SJSA1 (cell line): ENCODE measurements around the gene FCGR3A. TPM values are rescaled to one million over a fixed set of nuclear protein-coding genes. Genes with fewer than 3 reads are reported as not detected.
"Not testable (repeated sequence)": the region's sequence is repeated elsewhere in the genome, so short reads cannot be mapped to it uniquely, and the experiment has no call there.

Source experiments
- DNase-seq, 2 experiments: peaks; one replicate each; pipeline ENCODE4 v3.0.0-alpha.2; 2015 to 2020; ENCODE audit warnings: low spot score in 2 of 2, low read depth in 1 of 2
- H3K27ac ChIP-seq: fragments of 250-450 bp; sonication (Bioruptor Pico); 2 replicates; pipeline ENCODE4 v1.5.1; 2020; ENCODE audit warnings: mild to moderate bottlenecking, moderate library complexity
- H3K27me3 ChIP-seq: fragments of 250-450 bp; sonication (Bioruptor Pico); replicated peaks from 2 replicates; pipeline ENCODE4 v1.5.1; 2020; ENCODE audit warnings: mild to moderate bottlenecking, moderate library complexity
- H3K36me3 ChIP-seq: fragments of 250-450 bp; sonication (Bioruptor Pico); 2 replicates; pipeline ENCODE4 v1.5.1; 2020; ENCODE audit warnings: mild to moderate bottlenecking
- H3K4me1 ChIP-seq: fragments of 250-450 bp; sonication (Bioruptor Pico); replicated peaks from 2 replicates; pipeline ENCODE4 v1.6.1; 2021; ENCODE audit warnings: mild to moderate bottlenecking
- H3K4me3 ChIP-seq: fragments of 250-450 bp; sonication (Bioruptor Pico); 2 replicates; pipeline ENCODE4 v1.5.1; 2020; ENCODE audit warnings: mild to moderate bottlenecking
- H3K9me3 ChIP-seq: fragments of 250-450 bp; sonication (Bioruptor Pico); replicated peaks from 2 replicates; pipeline ENCODE4 v1.5.1; 2020; ENCODE audit warnings: mild to moderate bottlenecking
- total RNA-seq: library from RNA; depleted of rRNA; stranded (reverse); fragments of >200 nt; shearing (Covaris generic); gene quantifications from 2 replicates; pipeline ENCODE4 v1.2.3, GENCODE V29; 2014

FCGR3A gene
- total RNA-seq, 1 experiment from 2014 or later = not detected

DNA sequence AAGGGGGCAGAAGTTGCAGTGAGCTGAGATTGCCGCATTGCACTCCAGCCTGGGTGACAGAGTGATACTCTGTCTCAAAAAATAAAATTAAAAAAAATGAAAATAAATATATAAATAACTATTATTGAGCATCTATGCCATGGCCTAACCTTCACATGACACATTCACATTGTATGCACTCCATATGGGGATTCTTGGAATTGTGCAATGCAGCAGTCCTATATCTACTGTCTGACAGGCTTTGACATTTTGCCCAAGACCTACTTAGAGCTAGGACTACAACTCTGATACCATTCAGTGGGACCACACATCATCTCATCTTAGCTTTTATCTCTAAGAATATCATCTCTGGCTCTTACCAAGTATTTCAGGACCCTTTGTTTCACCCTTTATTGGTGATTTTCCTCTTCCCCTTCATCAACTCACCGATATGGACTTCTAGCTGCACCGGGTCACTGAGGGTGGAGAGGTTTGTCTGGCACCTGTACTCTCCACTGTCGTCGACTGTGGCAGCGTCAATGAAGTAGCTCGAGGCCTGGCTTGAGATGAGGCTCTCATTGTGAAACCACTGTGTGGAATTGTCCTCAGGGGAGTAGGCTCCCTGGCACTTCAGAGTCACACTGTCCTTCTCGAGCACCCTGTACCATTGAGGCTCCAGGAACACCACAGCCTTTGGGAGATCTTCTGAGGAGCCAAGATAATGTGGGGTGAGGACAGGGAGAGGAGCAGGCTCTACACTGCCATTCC is 1.4 kb downstream of the FCGR3A start:
- H3K4me1 ChIP-seq, H3K27me3 ChIP-seq, H3K9me3 ChIP-seq, H3K4me3 ChIP-seq, DNase-seq, H3K27ac ChIP-seq, H3K36me3 ChIP-seq: not testable (repeated sequence)

DNA sequence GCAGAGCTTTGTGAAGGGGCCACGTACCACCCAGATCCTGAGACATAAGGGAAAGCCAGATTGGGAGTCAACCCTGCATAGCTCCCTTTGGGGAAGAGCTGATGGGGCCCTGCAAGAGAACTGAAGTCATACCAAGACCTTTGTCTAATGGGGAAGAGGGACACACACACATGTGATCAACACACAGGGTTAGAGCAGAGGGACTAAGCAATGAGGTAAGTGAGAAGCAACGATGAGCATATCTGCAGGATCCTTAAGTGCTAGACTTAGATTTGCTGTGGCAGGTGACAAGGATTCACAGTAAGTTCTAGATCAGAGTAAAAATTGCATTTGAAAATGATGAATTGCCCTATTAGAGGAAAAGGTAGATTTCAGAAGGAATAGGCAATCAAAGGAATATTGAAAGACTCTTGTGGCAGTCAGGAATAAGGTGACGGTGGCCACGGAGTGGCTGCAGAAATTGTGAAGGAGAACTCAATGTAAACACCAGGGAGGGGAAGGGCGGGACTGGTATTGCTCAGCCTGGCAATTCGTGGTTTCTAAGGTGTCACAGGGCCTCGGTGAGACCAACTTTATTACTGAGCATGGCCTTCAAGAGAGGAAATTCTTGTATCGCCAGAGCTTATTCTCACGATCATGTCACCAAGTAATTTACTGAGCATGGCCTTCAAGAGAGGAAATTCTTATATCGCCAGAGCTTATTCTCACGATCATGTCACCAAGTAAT is 4.5 kb downstream of the FCGR3A start:
- H3K9me3 ChIP-seq, H3K4me3 ChIP-seq, DNase-seq, H3K36me3 ChIP-seq, H3K27me3 ChIP-seq, H3K27ac ChIP-seq, H3K4me1 ChIP-seq: not testable (repeated sequence)

DNA sequence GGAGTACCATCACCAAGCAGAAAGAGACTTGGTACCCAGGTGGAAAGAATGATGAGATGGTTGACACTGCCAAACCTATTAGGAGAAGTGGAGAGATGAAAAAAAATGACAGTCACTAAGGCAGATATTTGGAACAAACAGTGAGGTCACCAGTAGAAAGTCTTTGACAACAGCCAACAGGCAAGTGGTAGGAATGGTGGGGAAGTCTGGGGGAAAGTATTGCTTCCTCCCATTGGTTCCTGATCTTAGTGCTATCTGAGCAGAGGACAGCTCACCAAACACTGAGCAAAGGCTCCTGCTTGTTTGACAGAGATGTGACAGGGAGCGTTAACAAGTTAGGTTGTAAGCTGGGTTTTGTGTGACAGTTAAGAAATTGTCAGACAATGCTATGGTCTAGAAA is 6.5 kb downstream of the FCGR3A start:
- H3K27me3 ChIP-seq, H3K4me1 ChIP-seq, H3K4me3 ChIP-seq: not testable (repeated sequence)

DNA sequence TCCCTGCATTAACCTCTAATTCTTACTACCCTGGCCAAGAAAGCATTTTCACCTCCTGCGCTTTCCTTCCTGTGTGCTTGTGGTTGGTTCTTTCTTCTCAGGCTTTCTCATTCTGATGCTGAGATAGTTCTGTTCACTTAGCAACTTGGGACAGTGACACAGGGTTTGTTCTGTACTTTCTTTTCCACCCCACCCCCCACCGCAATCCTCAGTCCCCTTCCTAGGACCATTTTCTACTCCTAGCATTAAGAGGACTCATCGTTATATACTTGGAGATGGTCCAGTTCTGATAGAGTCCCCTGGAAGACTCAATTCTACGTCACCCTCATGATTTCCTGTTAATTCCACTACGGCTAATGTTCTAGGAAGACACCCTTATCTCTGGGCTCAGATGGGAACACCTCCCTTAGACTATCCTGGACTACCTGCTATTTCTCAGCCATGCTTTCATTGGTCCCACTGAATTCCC is 7.5 kb downstream of the FCGR3A start:
- H3K27ac ChIP-seq, H3K4me3 ChIP-seq, H3K9me3 ChIP-seq, H3K27me3 ChIP-seq, DNase-seq, H3K4me1 ChIP-seq, H3K36me3 ChIP-seq: not testable (repeated sequence)

More for the DNA sequence above, 6.5 kb downstream of the FCGR3A start:
- not testable (repeated sequence) for H3K36me3 ChIP-seq, DNase-seq, H3K27ac ChIP-seq, H3K9me3 ChIP-seq

DNA sequence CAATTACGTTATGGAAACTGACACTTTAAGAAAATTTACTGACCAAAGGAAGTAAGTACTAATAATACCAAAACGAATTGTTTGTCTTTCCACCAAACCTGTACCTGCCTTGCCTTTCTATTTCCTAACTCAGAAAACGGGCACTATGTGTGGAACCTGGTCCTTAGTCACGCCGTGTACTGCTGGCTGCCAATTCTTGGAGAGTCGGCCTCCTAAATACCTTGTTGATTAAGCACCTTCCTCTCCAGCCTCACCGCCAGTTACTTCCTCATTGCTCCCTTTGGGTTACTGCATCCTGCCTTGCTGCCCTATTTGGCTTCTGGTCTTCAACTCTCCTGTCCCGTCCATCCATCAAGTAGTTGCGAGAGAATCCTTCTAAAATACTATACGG is 9.1 kb downstream of the FCGR3A start:
- H3K36me3 ChIP-seq, H3K4me3 ChIP-seq, H3K4me1 ChIP-seq, H3K27ac ChIP-seq, H3K9me3 ChIP-seq, DNase-seq, H3K27me3 ChIP-seq: not testable (repeated sequence)

DNA sequence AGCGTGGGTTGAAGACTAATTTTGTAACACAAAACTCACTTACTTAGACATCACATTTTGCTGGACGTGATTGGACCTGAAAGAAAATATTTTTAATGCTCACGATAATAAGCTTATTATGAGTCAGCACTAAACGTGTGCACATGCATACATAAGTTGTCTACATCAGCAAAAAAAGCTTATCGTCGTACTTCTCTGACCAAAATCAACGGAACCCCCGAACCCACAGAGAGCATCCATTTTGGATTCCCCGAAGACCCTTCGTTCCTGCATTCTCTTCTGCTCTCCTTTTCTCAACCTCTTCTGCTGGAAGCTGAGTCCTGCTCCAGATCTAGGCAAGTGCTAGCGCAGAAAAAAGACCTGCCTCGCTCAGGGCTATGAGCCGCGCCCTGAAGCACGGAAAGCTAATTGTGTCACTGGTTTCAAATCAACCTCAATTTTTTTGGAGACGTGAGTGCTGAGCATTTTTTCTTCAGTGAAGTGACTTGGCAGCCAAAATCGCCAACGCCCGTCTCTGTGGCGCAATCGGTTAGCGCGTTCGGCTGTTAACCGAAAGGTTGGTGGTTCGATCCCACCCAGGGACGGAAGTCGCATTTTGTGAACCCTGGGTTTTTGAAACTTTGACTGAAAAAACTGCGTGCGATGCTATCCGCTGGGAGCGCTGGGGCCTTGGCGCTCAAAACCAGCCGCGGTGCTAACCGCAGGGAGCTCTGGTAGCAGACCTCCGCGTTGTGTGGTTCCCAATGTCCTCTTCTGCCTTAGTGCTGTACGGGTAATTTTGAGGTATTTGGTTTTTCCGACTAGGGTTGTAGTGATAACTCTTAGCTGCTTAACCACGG is 9.7 kb downstream of the FCGR3A start:
- peak; percentile 90 to 92 for DNase-seq
- not testable (repeated sequence) for H3K9me3 ChIP-seq, H3K27me3 ChIP-seq, H3K36me3 ChIP-seq, H3K27ac ChIP-seq, H3K4me1 ChIP-seq
- peak overlapping the region; percentile 35 for H3K4me3 ChIP-seq

- H3K4me1 ChIP-seq, H3K27me3 ChIP-seq, H3K36me3 ChIP-seq, H3K9me3 ChIP-seq, H3K27ac ChIP-seq, H3K4me3 ChIP-seq, DNase-seq: not testable (repeated sequence)
Measured at GRCh38 chr1:161538925-161539479, 10.6 kb downstream of the FCGR3A start.

DNA sequence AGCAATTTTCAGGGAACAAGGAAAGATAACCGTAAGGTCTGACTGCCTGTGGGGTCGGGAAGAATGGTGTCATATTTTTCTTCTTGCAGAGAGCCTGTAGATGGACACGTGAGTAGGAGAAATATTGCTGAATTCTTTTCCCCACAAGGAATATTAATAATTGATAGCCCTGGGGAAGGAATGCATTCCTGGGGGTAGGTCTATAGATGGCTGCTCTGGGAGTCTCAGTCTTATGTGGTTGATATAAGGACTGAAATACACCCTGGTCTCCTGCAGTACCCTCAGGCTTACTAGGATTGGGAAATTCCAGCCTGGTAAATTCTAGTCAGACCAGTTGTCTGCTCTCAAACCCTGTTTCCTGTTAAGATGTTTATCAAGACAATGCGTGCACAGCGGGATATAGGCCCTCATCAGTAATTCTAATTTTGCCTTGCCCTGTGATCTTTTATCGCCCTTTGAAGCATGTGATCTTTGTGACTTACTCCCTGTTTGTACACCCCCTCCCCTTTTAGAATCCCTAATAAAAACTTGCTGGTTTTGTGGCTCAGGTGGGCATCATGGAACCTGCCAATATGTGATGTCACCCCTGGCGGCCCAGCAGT is 12.4 kb downstream of the FCGR3A start:
- DNase-seq, H3K4me3 ChIP-seq, H3K27ac ChIP-seq, H3K9me3 ChIP-seq, H3K4me1 ChIP-seq, H3K27me3 ChIP-seq, H3K36me3 ChIP-seq: not testable (repeated sequence)

- DNase-seq, H3K27me3 ChIP-seq, H3K4me3 ChIP-seq, H3K27ac ChIP-seq, H3K4me1 ChIP-seq, H3K36me3 ChIP-seq, H3K9me3 ChIP-seq: not testable (repeated sequence)
Measured at GRCh38 chr1:161532644-161533567, 16.7 kb downstream of the FCGR3A start.

GRCh38 chr1:161531986-161532643 is 17.5 kb downstream of the FCGR3A start:
- no peaks in the 10 kb centered on the region for H3K36me3 ChIP-seq
- no peak overlapping the region for H3K4me3 ChIP-seq
- H3K27me3 ChIP-seq = no peaks in the 10 kb centered on the region
- H3K27ac ChIP-seq = no peak overlapping the region
- no peak for DNase-seq
- no peaks in the 10 kb centered on the region for H3K9me3 ChIP-seq
- H3K4me1 ChIP-seq = no peaks in the 10 kb centered on the region

- Histone ChIP-seq H3K27ac (peak overlapping the region; percentile 20; the same call in 1 of the 2 replicates), H3K4me3 (peak overlapping the region; percentile 42)
- peak; percentile 90 to 96 for DNase-seq
- not testable (repeated sequence) for H3K4me1 ChIP-seq, H3K27me3 ChIP-seq, H3K9me3 ChIP-seq, H3K36me3 ChIP-seq
Measured at GRCh38 chr1:161530671-161531641, 18.7 kb downstream of the FCGR3A start.
